Heart left ventricle (tissue), 16 donors: Measurements from ENCODE around the gene TUBA4B. TPM values are rescaled to one million over a fixed set of nuclear protein-coding genes. Genes with fewer than 3 reads are reported as not detected.

Experiments used
- ATAC-seq, 4 donors: fragments of 200-7000 bp; cut with Tn5 transposase; one replicate each; pipeline ENCODE4 v1.9.1; 2020 to 2022; ENCODE audit warnings: moderate library complexity in 4 of 4, mild to moderate bottlenecking in 3 of 4, moderate number of reproducible peaks in 1 of 4
- DNase-seq, 5 donors: peaks; one replicate each; pipeline ENCODE4 v3.0.0-alpha.2; 2020
- H3K27ac ChIP-seq, 12 donors: fragments of 200-600 bp; sonication (generic) in 4 of 12; one replicate each; pipeline versions ENCODE4 v1.5.0 to v1.8.0; 2016 to 2022; ENCODE audit warnings: mild to moderate bottlenecking in 2 of 12
- H3K27me3 ChIP-seq, 9 donors: fragments of 200-600 bp; sonication (generic) in 2 of 9; one replicate each; pipeline versions ENCODE4 v1.5.1 to v1.8.0; 2016 to 2022; ENCODE audit warnings: mild to moderate bottlenecking in 3 of 9
- H3K36me3 ChIP-seq, 9 donors: fragments of 200-600 bp; sonication (generic) in 2 of 9; one replicate each; pipeline versions ENCODE4 v1.5.0 to v1.8.0; 2018 to 2022; ENCODE audit warnings: mild to moderate bottlenecking in 2 of 9
- H3K4me1 ChIP-seq, 12 donors: fragments of 200-600 bp; sonication (generic) in 4 of 12; one replicate each; pipeline versions ENCODE4 v1.5.0 to v1.8.0; 2016 to 2022; ENCODE audit warnings: mild to moderate bottlenecking in 3 of 12
- H3K4me3 ChIP-seq, 12 donors: fragments of 200-600 bp; sonication (generic) in 4 of 12; one replicate each; pipeline versions ENCODE4 v1.5.0 to v1.8.0; 2017 to 2022; ENCODE audit warnings: mild to moderate bottlenecking in 9 of 12, moderate library complexity in 4 of 12
- H3K9me3 ChIP-seq, 12 donors: fragments of 200-600 bp; sonication (generic) in 4 of 12; one replicate each; pipeline versions ENCODE4 v1.5.0 to v1.8.0; 2016 to 2022; ENCODE audit warnings: mild to moderate bottlenecking in 1 of 12
- POLR2A ChIP-seq, 2 donors: fragments of 450-650 bp; IDR thresholded peaks; one replicate each; pipeline ENCODE4 v1.6.1; 2017; ENCODE audit warnings: antibody characterized with exemption in 2 of 2, mild to moderate bottlenecking in 2 of 2, moderate library complexity in 2 of 2
- WGBS, 4 donors: extraction: QIAGEN DNeasy Blood & Tissue Kit in 2 of 4; methylation state at CpG; one replicate each; pipeline versions ENCODE4 v1.1.5 to v1.1.7; 2013 to 2018; 5-methylcytosine and 5-hydroxymethylcytosine counted together
- intact Hi-C, 10 donors: fragments of 100-400 bp; cut with DNase I; formaldehyde crosslinking; loops; one replicate each; pipeline versions ENCODE4 v1.11.1 to v1.14.2; 2022
- polyA plus RNA-seq, 2 donors: library from polyadenylated mRNA; stranded (reverse); fragments of 200-250 nt; gene quantifications; one replicate each; pipeline ENCODE4 v1.2.3, GENCODE V29; 2013
- total RNA-seq, 9 donors: library from RNA; depleted of rRNA in 2 of 9; stranded (reverse); fragments of >200 nt in 2 of 9; fragmentation: NEBNext Ultra II Directional in 3 of 9; extraction: Animal tissue kit (Norgen Biotek cat#: 25700) in 3 of 9; gene quantifications; one replicate each; pipeline versions ENCODE4 v1.1.0 to v1.2.4, GENCODE V29; 2016 to 2023
- TF ChIP-seq, protein P1 (sequence below), 12 donors: fragments of 200-600 bp; sonication (generic) in 4 of 12; IDR thresholded peaks; one replicate each; pipeline versions ENCODE4 v1.5.0 to v1.8.0; 2018 to 2022; ENCODE audit warnings: antibody characterized with exemption in 12 of 12, mild to moderate bottlenecking in 5 of 12
- donor health status: ischemic (EF 13 %, LVEDD 7.1; RV severe dilation, severe dysfunction).
- donor health status: healthy with polysubstance abuse.
- donor health status: DM: no; HTN: yes; CAD: no.
- donor health status: DM: no; HTN: no; CAD: no.
- donor health status: ischemic (EF 25% LVEDD 6.9; RV normal size, moderate dysfunction).
- donor health status: ischemic (EF 25% LVEDD 5.7; RV mildly dilated, moderate dysfunction).
- donor health status: healthy.
- donor health status: DM: yes; HTN: yes; CAD: no.
- donor health status: ischemic (EF 35%, LVEDD 5.7; RV mildly dilated, moderate dysfunction).
- donor health status: nonischemic (EF 11% LVEDD 7.7; RV severe dilation, severe dysfunction).
- donor health status: DM: yes; HTN: yes; CAD: no.
- donor health status: PGD.
- donor health status: ischemic (EF 29% LVEDD 5.4; RV normal size, mild dysfunction).
- donor health status: nonischemic (EF 23%, LVEDD 6.1; RV moderate dilation, normal function).

TUBA4B gene
- total and polyA plus RNA-seq, 11 donors = not detected

DNA sequence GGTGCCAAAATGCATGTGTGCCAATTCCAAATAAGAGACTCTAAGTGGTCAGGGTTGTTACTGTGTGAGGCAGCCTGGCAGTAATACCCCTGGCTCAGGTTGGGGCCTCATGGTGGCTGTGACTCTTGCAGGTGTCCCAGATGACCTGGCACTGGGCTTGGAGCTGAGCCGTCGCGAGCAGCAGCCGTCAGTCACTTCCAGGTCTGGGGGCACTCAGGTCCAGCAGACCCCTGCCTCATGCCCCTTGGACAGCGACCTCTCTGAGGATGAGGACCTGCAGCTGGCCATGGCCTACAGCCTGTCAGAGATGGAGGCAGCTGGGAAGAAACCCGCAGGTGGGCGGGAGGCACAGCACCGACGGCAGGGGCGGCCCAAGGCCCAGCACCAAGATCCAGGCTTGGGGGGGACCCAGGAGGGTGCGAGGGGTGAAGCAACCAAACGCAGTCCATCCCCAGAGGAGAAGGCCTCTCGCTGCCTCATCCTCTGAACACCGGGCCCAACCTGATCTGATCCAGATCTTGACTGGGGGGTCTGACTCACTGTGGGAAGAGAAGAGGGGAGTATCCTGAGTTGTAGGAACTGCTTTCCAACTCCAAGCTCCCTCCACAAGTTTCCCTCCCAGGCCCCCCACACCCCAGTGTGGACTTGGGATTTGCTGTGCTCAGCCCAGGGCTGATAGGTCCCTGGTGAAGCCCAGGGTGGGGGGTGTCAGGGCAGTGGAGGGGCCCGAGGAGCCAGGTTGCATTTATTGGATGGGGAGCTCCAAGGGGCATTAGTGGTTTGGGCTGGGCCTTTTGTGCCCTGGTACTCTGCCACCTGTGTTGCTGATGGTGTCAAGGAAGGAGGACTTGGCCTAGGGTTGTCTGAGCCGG lies 31.7 kb downstream of the TUBA4B start:
- WGBS, 4 donors = 80 to 89% (median 88%) methylated on average over 10 to 16 of the region's 16 CpGs
- Histone ChIP-seq H3K27me3 (no peaks in the 10 kb centered on the region), H3K4me3 (no peak overlapping the region), H3K27ac (peak overlapping the region in 1 of 12 donors; percentile 30), H3K4me1 (peaks cover 0 to 29% (median 11%) of the 10 kb centered on the region in 12 donors), H3K36me3 (peaks cover 0 to 65% (median 55%) of the 10 kb centered on the region in 9 donors), H3K9me3 (no peaks in the 10 kb centered on the region)
- no peak for TF ChIP-seq POLR2A (IDR thresholded peaks at IDR 0.05)
- TF ChIP-seq, protein P1, sequence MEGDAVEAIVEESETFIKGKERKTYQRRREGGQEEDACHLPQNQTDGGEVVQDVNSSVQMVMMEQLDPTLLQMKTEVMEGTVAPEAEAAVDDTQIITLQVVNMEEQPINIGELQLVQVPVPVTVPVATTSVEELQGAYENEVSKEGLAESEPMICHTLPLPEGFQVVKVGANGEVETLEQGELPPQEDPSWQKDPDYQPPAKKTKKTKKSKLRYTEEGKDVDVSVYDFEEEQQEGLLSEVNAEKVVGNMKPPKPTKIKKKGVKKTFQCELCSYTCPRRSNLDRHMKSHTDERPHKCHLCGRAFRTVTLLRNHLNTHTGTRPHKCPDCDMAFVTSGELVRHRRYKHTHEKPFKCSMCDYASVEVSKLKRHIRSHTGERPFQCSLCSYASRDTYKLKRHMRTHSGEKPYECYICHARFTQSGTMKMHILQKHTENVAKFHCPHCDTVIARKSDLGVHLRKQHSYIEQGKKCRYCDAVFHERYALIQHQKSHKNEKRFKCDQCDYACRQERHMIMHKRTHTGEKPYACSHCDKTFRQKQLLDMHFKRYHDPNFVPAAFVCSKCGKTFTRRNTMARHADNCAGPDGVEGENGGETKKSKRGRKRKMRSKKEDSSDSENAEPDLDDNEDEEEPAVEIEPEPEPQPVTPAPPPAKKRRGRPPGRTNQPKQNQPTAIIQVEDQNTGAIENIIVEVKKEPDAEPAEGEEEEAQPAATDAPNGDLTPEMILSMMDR (IDR thresholded peaks at IDR 0.05) = no peak
- no peak for ATAC-seq
- intact Hi-C loops = loop anchor here in 1 of 10 donors (5.0 kb wide), 1 partner anchor 67 kb away; the partner anchor contains the start of gene ABCB6
- DNase-seq = no peak

DNA sequence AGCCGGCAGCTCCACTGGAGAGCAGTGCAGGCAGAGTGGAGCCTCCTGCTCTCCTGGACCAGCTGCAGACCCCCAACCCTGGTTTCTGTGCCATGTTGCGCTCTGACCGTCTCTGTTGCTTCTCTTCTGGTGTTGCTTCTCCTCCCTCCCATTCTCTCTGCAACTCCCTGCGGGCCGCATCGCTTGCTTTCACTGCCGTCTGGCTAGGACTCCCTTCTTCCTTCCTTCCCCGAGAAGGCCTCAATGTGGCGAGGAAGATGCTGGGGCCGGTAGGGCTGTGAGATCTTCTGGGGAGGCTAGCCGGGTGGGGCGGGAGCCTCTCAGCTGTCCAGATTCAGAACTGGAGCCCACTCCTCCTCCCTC lies 32.3 kb downstream of the TUBA4B start:
- intact Hi-C loops = no loop called here
- Histone ChIP-seq H3K27ac (peak overlapping the region in 2 of 12 donors; percentile 5 to 30), H3K4me3 (no peak overlapping the region), H3K27me3 (no peaks in the 10 kb centered on the region), H3K36me3 (peaks cover 0 to 64% (median 54%) of the 10 kb centered on the region in 9 donors), H3K9me3 (no peaks in the 10 kb centered on the region), H3K4me1 (peaks cover 0 to 25% (median 6%) of the 10 kb centered on the region in 12 donors)
- ATAC-seq = no peak
- DNase-seq = peak in 1 of 5 donors; percentile 38
- TF ChIP-seq, protein P1 (IDR thresholded peaks at IDR 0.05) = no peak
- TF ChIP-seq POLR2A (IDR thresholded peaks at IDR 0.05) = no peak
- 81 to 85% (median 83%) methylated on average over 12 of the region's 12 CpGs for WGBS, 4 donors

DNA sequence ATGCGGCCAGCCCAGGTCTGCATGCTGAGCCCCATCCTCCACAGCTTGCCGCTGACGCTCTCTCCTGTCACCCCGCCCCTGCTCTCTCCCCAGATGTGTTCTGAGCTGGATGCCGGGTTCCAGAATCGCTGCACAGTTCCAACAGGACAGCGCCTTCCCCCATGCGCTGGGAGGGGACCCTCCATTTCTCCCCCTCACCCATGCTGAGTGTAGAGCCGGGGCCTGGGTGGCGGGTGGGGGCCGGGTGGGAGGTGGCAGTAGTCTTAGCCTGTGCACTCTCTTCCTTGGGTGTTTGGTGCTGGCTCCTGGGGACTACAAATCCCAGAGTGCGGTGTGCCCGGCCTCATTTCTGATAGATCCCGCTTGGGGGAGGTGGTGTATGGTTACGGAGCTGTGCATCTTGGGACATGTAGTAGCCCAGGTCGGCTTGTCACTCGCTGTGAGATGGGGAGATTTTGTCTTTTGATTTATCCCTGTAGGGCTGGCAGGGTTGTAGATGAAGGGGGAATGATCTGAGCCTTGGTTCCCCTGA lies 32.9 kb downstream of the TUBA4B start:
- DNase-seq (peak in 2 of 5 donors; percentile 40 to 62), ATAC-seq (peak in 3 of 4 donors; percentile 34 to 54 (median 53))
- peaks cover 0 to 19% (median 3%) of the 10 kb centered on the region in 12 donors for H3K4me1 ChIP-seq
- peaks cover 0 to 57% (median 48%) of the 10 kb centered on the region in 9 donors for H3K36me3 ChIP-seq
- 73 to 80% (median 76%) methylated on average over 16 to 17 of the region's 17 CpGs for WGBS, 4 donors
- H3K4me3 ChIP-seq = no peak overlapping the region
- TF ChIP-seq, protein P1 (IDR thresholded peaks at IDR 0.05) = no peak
- TF ChIP-seq POLR2A (IDR thresholded peaks at IDR 0.05) = no peak
- H3K9me3 ChIP-seq = no peaks in the 10 kb centered on the region
- peak overlapping the region in 4 of 12 donors; percentile 3 to 30 (median 22) for H3K27ac ChIP-seq
- no peaks in the 10 kb centered on the region for H3K27me3 ChIP-seq
- intact Hi-C loops = no loop called here
